ENCODE data around the gene ADRB1. TPM values are rescaled to one million over a fixed set of nuclear protein-coding genes. Genes with fewer than 3 reads are reported as not detected.

Gene ADRB1
- total RNA-seq, 2 experiments from 2014 or later = 0.08 to 0.11 TPM

DNA sequence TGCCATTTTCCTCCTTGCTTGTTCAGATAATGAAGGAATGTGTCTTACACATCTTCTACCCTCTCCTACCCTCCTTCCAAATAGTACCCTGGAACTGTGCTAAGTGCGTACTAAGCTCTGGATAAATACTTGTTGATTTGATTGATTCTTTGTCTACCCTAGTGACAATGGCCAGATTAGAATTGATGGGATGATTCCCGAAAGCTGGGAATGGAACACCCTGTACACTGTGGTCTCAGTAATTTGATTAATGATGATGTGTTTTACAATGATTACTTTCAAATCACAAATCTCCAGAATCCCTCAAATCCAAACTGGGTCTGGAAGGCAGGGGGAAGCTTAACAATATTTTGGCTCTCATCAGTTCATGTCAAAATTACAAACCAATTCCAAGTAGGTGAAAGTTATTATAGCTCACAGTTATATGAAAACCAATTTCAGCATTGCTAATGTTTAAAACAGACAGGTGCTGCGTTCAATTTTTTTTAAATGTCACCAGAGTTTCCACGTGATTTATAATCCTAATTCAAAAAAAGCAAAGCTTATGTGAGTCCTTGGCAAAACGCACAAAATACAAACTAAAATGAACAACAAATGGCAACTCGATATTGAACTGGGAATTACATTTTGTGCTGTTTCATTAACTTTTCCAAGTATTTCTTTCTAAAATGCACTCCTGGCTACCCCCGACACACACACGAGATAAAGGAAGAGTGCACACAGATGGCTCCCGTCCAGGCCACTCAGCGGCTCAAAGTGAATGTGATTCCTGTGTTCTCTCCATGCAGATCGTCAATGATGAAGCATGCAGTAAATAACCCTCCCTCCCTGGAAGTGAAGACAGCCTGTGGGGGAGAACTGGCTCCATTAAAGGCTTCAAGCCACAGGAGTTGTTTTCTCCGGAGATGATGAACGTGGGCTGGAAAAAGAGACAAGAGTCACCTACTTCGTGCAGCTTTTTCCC is 21.7 kb upstream of the ADRB1 start:
- DNase-seq (no peak), ATAC-seq (ENCODE audit: poor library complexity) (no peak)
- CTCF ChIA-PET = interaction anchor here (1.7 kb wide), 1 partner anchor 8 kb away, joined by 6 read pairs; no protein-coding TSS in a partner anchor
- Histone ChIP-seq H3K36me3 (ENCODE audit: insufficient read depth, low read length) (no peaks in the 10 kb centered on the region), H3K27ac (ENCODE audit: low read depth in 1 of 2, low read length in 2 of 2) (no peak overlapping the region), H3K4me3 (ENCODE audit: low read length) (no peak overlapping the region), H3K4me1 (ENCODE audit: insufficient read depth, low read length) (peaks cover 8% of the 10 kb centered on the region), H3K27me3 (ENCODE audit: control insufficient read depth in 1 of 2, insufficient read depth in 2 of 2, low read length in 2 of 2) (peaks cover 0 to 5% of the 10 kb centered on the region in 2 experiments), H3K9me3 (ENCODE audit: control insufficient read depth in 1 of 2, insufficient read depth in 1 of 2, low read length in 2 of 2) (no peaks in the 10 kb centered on the region)
- TF ChIP-seq, protein P1, sequence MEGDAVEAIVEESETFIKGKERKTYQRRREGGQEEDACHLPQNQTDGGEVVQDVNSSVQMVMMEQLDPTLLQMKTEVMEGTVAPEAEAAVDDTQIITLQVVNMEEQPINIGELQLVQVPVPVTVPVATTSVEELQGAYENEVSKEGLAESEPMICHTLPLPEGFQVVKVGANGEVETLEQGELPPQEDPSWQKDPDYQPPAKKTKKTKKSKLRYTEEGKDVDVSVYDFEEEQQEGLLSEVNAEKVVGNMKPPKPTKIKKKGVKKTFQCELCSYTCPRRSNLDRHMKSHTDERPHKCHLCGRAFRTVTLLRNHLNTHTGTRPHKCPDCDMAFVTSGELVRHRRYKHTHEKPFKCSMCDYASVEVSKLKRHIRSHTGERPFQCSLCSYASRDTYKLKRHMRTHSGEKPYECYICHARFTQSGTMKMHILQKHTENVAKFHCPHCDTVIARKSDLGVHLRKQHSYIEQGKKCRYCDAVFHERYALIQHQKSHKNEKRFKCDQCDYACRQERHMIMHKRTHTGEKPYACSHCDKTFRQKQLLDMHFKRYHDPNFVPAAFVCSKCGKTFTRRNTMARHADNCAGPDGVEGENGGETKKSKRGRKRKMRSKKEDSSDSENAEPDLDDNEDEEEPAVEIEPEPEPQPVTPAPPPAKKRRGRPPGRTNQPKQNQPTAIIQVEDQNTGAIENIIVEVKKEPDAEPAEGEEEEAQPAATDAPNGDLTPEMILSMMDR (IDR thresholded peaks at IDR 0.05) = no peak
- Mint-ChIP-seq H3K4me1 (ENCODE audit: low read depth) (peaks cover 15% of the 10 kb centered on the region), H3K4me3 (no peak overlapping the region), H3K27me3 (peaks cover 11% of the 10 kb centered on the region), H3K36me3 (ENCODE audit: low read depth) (no peaks in the 10 kb centered on the region), H3K27ac (no peak overlapping the region), H3K9me3 (no peaks in the 10 kb centered on the region)
- intact Hi-C loops (cut with DNase I, micrococcal nuclease) = no loop called here
- POLR2A ChIA-PET = no interaction called here

- TF ChIP-seq, protein P1 (IDR thresholded peaks at IDR 0.05) = no peak
- Mint-ChIP-seq H3K27ac (no peak overlapping the region), H3K27me3 (peaks cover 13% of the 10 kb centered on the region), H3K36me3 (ENCODE audit: low read depth) (no peaks in the 10 kb centered on the region), H3K4me3 (no peak overlapping the region), H3K9me3 (no peaks in the 10 kb centered on the region), H3K4me1 (ENCODE audit: low read depth) (peaks cover 15% of the 10 kb centered on the region)
- no peak for ATAC-seq (ENCODE audit: poor library complexity)
- Histone ChIP-seq H3K27ac (ENCODE audit: low read depth in 1 of 2, low read length in 2 of 2) (no peak overlapping the region), H3K9me3 (ENCODE audit: control insufficient read depth in 1 of 2, insufficient read depth in 1 of 2, low read length in 2 of 2) (no peaks in the 10 kb centered on the region), H3K27me3 (ENCODE audit: control insufficient read depth in 1 of 2, insufficient read depth in 2 of 2, low read length in 2 of 2) (peaks cover 0 to 5% of the 10 kb centered on the region in 2 experiments), H3K4me3 (ENCODE audit: low read length) (no peak overlapping the region), H3K36me3 (ENCODE audit: insufficient read depth, low read length) (no peaks in the 10 kb centered on the region), H3K4me1 (ENCODE audit: insufficient read depth, low read length) (peaks cover 8% of the 10 kb centered on the region)
- no peak for DNase-seq
- ChIA-PET POLR2A (no interaction called here), CTCF (interaction anchor here (1.7 kb wide), 1 partner anchor 9 kb away, joined by 6 read pairs; no protein-coding TSS in a partner anchor)
- intact Hi-C loops (cut with DNase I, micrococcal nuclease) = no loop called here
Observed at GRCh38 chr10:114022766-114023597, 20.7 kb upstream of the ADRB1 start.

- DNase-seq = peak in 3 of 14 experiments; percentile 57 to 71 (median 61)
- Mint-ChIP-seq H3K27ac (no peak overlapping the region), H3K4me3 (no peak overlapping the region), H3K36me3 (ENCODE audit: low read depth) (no peaks in the 10 kb centered on the region), H3K9me3 (no peaks in the 10 kb centered on the region), H3K4me1 (ENCODE audit: low read depth) (peaks cover 15% of the 10 kb centered on the region), H3K27me3 (peaks cover 25% of the 10 kb centered on the region)
- H3K27ac ChIP-seq (ENCODE audit: low read depth in 1 of 2, low read length in 2 of 2) = no peak overlapping the region
- CTCF ChIA-PET = no interaction called here
- no peaks in the 10 kb centered on the region for H3K9me3 ChIP-seq (ENCODE audit: control insufficient read depth in 1 of 2, insufficient read depth in 1 of 2, low read length in 2 of 2)
- ATAC-seq (ENCODE audit: poor library complexity) = peak; percentile 58
- TF ChIP-seq, protein P1 (IDR thresholded peaks at IDR 0.05) = no peak
- POLR2A ChIA-PET = no interaction called here
- no peak overlapping the region for H3K4me3 ChIP-seq (ENCODE audit: low read length)
- intact Hi-C loops (cut with DNase I, micrococcal nuclease) = no loop called here
- no peaks in the 10 kb centered on the region for H3K36me3 ChIP-seq (ENCODE audit: insufficient read depth, low read length)
- peaks cover 0 to 12% of the 10 kb centered on the region in 2 experiments for H3K27me3 ChIP-seq (ENCODE audit: control insufficient read depth in 1 of 2, insufficient read depth in 2 of 2, low read length in 2 of 2)
- H3K4me1 ChIP-seq (ENCODE audit: insufficient read depth, low read length) = peaks cover 8% of the 10 kb centered on the region
Observed at GRCh38 chr10:114024876-114025610, 18.6 kb upstream of the ADRB1 start.

Measured in CD4-positive, alpha-beta T cell (primary cell).